K562 (cell line): ENCODE measurements around the gene GTF2I. TPM values are rescaled to one million over a fixed set of nuclear protein-coding genes. Genes with fewer than 3 reads are reported as not detected.
A peak's percentile ranks its signal among the peaks of the same experiment; 100 is the strongest.

Experiments used
- CREM ChIP-seq: IDR thresholded peaks from 2 replicates; pipeline ENCODE4 v1.6.1; 2014; ENCODE audit warnings: antibody characterized with exemption, low read depth
- KDM5B ChIP-seq: fragments of 200-600 bp; sonication (generic); IDR thresholded peaks from 2 replicates; pipeline ENCODE4 v1.6.1; 2012; ENCODE audit warnings: low read depth, mild to moderate bottlenecking, moderate library complexity, low read length, control low read depth, inconsistent platforms; ENCODE audit not compliant: insufficient replicate concordance
- NBN ChIP-seq: fragments of 450-650 bp; IDR thresholded peaks from 2 replicates; pipeline ENCODE4 v1.6.1; 2016; ENCODE audit warnings: low read depth, mild to moderate bottlenecking
- PHF8 ChIP-seq: fragments of 200-600 bp; sonication (generic); IDR thresholded peaks from 2 replicates; pipeline ENCODE4 v1.6.1; 2012; ENCODE audit warnings: mixed run types, mild to moderate bottlenecking, inconsistent platforms, low read length, moderate library complexity, borderline replicate concordance
- RAD21 ChIP-seq, 2 experiments: fragments of 250-450 bp in 1 of 2; fragments of 450-650 bp in 1 of 2; sonication (Bioruptor Pico) in 1 of 2; formaldehyde crosslinking in 1 of 2; IDR thresholded peaks in 1 of 2; conservative IDR thresholded peaks in 1 of 2; 2 replicates each; pipeline versions ENCODE4 v1.4.0 to v1.8.0; 2020 to 2022; ENCODE audit warnings: mild to moderate bottlenecking in 2 of 2, moderate library complexity in 1 of 2
- SAP30 ChIP-seq: fragments of 200-600 bp; sonication (generic); IDR thresholded peaks from 2 replicates; pipeline ENCODE4 v1.6.1; 2012; ENCODE audit warnings: borderline replicate concordance, low read depth, mild to moderate bottlenecking, moderate library complexity, low read length, control low read depth, inconsistent platforms; ENCODE audit not compliant: insufficient read depth, poor library complexity, severe bottlenecking
- SMAD3 ChIP-seq: fragments of 450-650 bp; formaldehyde crosslinking; conservative IDR thresholded peaks from 2 replicates; pipeline ENCODE4 v1.4.0; 2020; ENCODE audit warnings: mild to moderate bottlenecking
- SMC3 ChIP-seq: conservative IDR thresholded peaks from 2 replicates; pipeline ENCODE4 v1.6.1; 2011; ENCODE audit warnings: low read depth, low read length, improper control_type of control experiment; ENCODE audit not compliant: insufficient read depth
- YY1 ChIP-seq, 3 experiments: IDR thresholded peaks; 2 replicates each; pipeline ENCODE4 v1.6.1; 2011; ENCODE audit warnings: low read length in 2 of 3, mild to moderate bottlenecking in 2 of 3, moderate library complexity in 2 of 3, borderline replicate concordance in 1 of 3, control low read depth in 1 of 3, low read depth in 1 of 3; ENCODE audit not compliant: insufficient read depth in 3 of 3, insufficient replicate concordance in 2 of 3, control insufficient read depth in 1 of 3, insufficient read length in 1 of 3; ENCODE audit errors: extremely low read depth in 1 of 3
- ZFP1 ChIP-seq: fragments of 450-650 bp; formaldehyde crosslinking; IDR thresholded peaks from 2 replicates; pipeline ENCODE4 v1.4.0; 2020; ENCODE audit warnings: mild to moderate bottlenecking, mixed read lengths
- ZNF174 ChIP-seq: fragments of 250-450 bp; sonication (Bioruptor Pico); IDR thresholded peaks from 2 replicates; pipeline ENCODE4 v1.4.0; 2020; ENCODE audit warnings: mild to moderate bottlenecking
- ZNF561 ChIP-seq: fragments of 450-650 bp; formaldehyde crosslinking; conservative IDR thresholded peaks from 2 replicates; pipeline ENCODE4 v1.4.0; 2020; ENCODE audit warnings: mild to moderate bottlenecking, moderate library complexity
- polyA plus RNA-seq, 8 experiments: library from polyadenylated mRNA; depleted of rRNA in 4 of 8; stranded (reverse) in 5 of 8; unstranded in 3 of 8; fragments of >200 nt; fragmentation: Nextera tagmentation in 2 of 8; fragmentation: Illumina TruSeq in 1 of 8; extraction: Ambion mirVana in 2 of 8; extraction: Trizol in 1 of 8; gene quantifications; 2 replicates each; pipeline versions ENCODE4 v1.2.1 to v1.2.3, GENCODE V29; 2011 to 2014; ENCODE audit warnings: inconsistent platforms in 1 of 8, missing spikeins in 1 of 8
- total RNA-seq, 7 experiments: library from RNA; depleted of rRNA in 6 of 7; stranded (reverse); fragments of >200 nt in 6 of 7; fragmentation: Illumina TruSeq in 2 of 7; extraction: Trizol in 2 of 7; gene quantifications; 2 replicates each; pipeline versions ENCODE4 v1.2.1 to v1.2.3, GENCODE V29; 2011 to 2021; ENCODE audit warnings: low replicate concordance in 1 of 7
- TF ChIP-seq, protein P1 (sequence below), 2 experiments: fragments of 450-650 bp; formaldehyde crosslinking in 1 of 2; IDR thresholded peaks; 2 replicates each; pipeline versions ENCODE4 v1.4.0 to v1.6.1; 2014 to 2020; ENCODE audit warnings: mild to moderate bottlenecking in 2 of 2, borderline replicate concordance in 1 of 2, low read depth in 1 of 2
- TF ChIP-seq, protein P2 (sequence below), 2 experiments: IDR thresholded peaks in 1 of 2; conservative IDR thresholded peaks in 1 of 2; 2 replicates each; pipeline ENCODE4 v1.6.1; 2016; ENCODE audit warnings: low read depth in 2 of 2, mild to moderate bottlenecking in 1 of 2, missing compliant biosample characterization in 1 of 2, missing genetic modification characterization in 1 of 2, moderate library complexity in 1 of 2

GTF2I gene
- total and polyA plus RNA-seq, 9 of the 15 experiments (the other 6 are each of a cell fraction or from before 2014, with no cell fraction given) = 8.4 to 161 (median 90.0) TPM

DNA sequence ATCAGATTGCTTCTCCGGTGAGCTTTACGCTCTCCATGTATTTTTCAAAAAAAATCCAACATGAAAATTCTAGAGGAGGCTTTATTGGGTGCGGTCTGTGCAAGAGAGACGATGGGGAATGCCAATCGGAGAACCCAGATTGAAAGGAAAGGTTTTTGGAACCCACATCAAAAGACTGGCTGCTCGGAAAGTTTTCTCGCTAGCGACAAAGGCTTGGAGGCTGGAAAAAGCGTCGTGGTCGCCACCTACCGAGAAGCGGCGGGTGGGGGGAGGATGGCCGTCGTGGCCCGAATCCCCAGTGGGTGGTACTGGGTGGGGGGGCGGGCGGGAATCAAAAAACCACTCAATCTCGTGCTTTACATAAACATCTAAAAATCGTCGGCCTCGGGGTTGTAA, 1.1 kb upstream of the GTF2I start (continued):
- TF ChIP-seq, protein P1, sequence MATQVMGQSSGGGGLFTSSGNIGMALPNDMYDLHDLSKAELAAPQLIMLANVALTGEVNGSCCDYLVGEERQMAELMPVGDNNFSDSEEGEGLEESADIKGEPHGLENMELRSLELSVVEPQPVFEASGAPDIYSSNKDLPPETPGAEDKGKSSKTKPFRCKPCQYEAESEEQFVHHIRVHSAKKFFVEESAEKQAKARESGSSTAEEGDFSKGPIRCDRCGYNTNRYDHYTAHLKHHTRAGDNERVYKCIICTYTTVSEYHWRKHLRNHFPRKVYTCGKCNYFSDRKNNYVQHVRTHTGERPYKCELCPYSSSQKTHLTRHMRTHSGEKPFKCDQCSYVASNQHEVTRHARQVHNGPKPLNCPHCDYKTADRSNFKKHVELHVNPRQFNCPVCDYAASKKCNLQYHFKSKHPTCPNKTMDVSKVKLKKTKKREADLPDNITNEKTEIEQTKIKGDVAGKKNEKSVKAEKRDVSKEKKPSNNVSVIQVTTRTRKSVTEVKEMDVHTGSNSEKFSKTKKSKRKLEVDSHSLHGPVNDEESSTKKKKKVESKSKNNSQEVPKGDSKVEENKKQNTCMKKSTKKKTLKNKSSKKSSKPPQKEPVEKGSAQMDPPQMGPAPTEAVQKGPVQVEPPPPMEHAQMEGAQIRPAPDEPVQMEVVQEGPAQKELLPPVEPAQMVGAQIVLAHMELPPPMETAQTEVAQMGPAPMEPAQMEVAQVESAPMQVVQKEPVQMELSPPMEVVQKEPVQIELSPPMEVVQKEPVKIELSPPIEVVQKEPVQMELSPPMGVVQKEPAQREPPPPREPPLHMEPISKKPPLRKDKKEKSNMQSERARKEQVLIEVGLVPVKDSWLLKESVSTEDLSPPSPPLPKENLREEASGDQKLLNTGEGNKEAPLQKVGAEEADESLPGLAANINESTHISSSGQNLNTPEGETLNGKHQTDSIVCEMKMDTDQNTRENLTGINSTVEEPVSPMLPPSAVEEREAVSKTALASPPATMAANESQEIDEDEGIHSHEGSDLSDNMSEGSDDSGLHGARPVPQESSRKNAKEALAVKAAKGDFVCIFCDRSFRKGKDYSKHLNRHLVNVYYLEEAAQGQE (IDR thresholded peaks at IDR 0.05; ENCODE audit: borderline replicate concordance) = no peak
- TF ChIP-seq, protein P1 (CRISPR knock-in tag; IDR thresholded peaks at IDR 0.05; ENCODE audit: low read depth) = no peak
- TF ChIP-seq NBN = no peak
- TF ChIP-seq ZFP1 = no peak
- TF ChIP-seq ZNF174 = no peak
- TF ChIP-seq SMAD3 = no peak
- TF ChIP-seq RAD21 (CRISPR knock-in tag; conservative IDR thresholded peaks at IDR 0.05 in 1 of 2, IDR thresholded peaks at IDR 0.05 in 1 of 2) = peak; percentile 11 to 36; a peak in 3 of 4 replicates
- TF ChIP-seq KDM5B = peak; percentile 2
- no peak for TF ChIP-seq SMC3
- TF ChIP-seq SAP30 = no peak
- TF ChIP-seq, protein P2, sequence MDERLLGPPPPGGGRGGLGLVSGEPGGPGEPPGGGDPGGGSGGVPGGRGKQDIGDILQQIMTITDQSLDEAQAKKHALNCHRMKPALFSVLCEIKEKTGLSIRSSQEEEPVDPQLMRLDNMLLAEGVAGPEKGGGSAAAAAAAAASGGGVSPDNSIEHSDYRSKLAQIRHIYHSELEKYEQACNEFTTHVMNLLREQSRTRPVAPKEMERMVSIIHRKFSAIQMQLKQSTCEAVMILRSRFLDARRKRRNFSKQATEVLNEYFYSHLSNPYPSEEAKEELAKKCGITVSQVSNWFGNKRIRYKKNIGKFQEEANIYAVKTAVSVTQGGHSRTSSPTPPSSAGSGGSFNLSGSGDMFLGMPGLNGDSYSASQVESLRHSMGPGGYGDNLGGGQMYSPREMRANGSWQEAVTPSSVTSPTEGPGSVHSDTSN (CRISPR knock-in tag; IDR thresholded peaks at IDR 0.05; ENCODE audit: low read depth) = no peak
- TF ChIP-seq, protein P2 (tag; conservative IDR thresholded peaks at IDR 0.05; ENCODE audit: low read depth) = no peak
- peak in 2 of 3 experiments; percentile 24 to 47 for TF ChIP-seq YY1 (IDR thresholded peaks at IDR 0.05; ENCODE audit: borderline replicate concordance in 1 of 3, control insufficient read depth in 1 of 3, extremely low read depth in 1 of 3, insufficient read depth in 3 of 3, insufficient read length in 1 of 3, insufficient replicate concordance in 2 of 3, low read depth in 1 of 3, low read length in 2 of 3)
- TF ChIP-seq PHF8 = no peak
- TF ChIP-seq ZNF561 (CRISPR knock-in tag) = no peak
- TF ChIP-seq CREM = 0 out of 2 replicates have a peak, but pooled peaks have one; percentile 34
